HG02884 (cell line): Measurements from ENCODE around the gene PTPRA.
A peak's percentile ranks its signal among the peaks of the same experiment; 100 is the strongest.
"Not testable (repeated sequence)": the region's sequence is repeated elsewhere in the genome, so short reads cannot be mapped to it uniquely, and the experiment has no call there.

ENCODE experiments used
- ATAC-seq: cut with Tn5 transposase; IDR thresholded peaks from one replicate; pipeline ENCODE4 v1.9.1; 2021; ENCODE audit warnings: mild to moderate bottlenecking, moderate library complexity; ENCODE audit not compliant: unreplicated experiment

Gene PTPRA

GRCh38 chr20:3040086-3040485, 166.8 kb downstream of the PTPRA start:
- no peak for ATAC-seq

GRCh38 chr20:3041854-3042409, 168.7 kb downstream of the PTPRA start:
- ATAC-seq = no peak

GRCh38 chr20:3042625-3043024, 169.3 kb downstream of the PTPRA start:
- no peak for ATAC-seq

- ATAC-seq = no peak
Observed at GRCh38 chr20:3043322-3043721, 170.0 kb downstream of the PTPRA start, which contains the start of gene GNRH2. GNRH2 (plus strand) TSS chr20:3043622; CDS start chr20:3044415, 793 bp downstream.

GRCh38 chr20:3044336-3044965, 171.2 kb downstream of the PTPRA start:
- no peak for ATAC-seq

- ATAC-seq = peak; percentile 42
Observed at GRCh38 chr20:3045042-3045815, 171.9 kb downstream of the PTPRA start.

GRCh38 chr20:3045816-3046676, 172.8 kb downstream of the PTPRA start, which contains the start of gene MRPS26:
MRPS26 (plus strand) TSS chr20:3046052; CDS start chr20:3046069, 17 bp downstream.
- ATAC-seq = peak; percentile 92

GRCh38 chr20:3046677-3047462, 173.6 kb downstream of the PTPRA start:
- no peak for ATAC-seq

GRCh38 chr20:3047486-3048419, 174.5 kb downstream of the PTPRA start:
- ATAC-seq = no peak

GRCh38 chr20:3051385-3052019, 178.2 kb downstream of the PTPRA start:
- no peak for ATAC-seq

- no peak for ATAC-seq
Observed at GRCh38 chr20:3059489-3059888, 186.2 kb downstream of the PTPRA start.

- ATAC-seq = not testable (repeated sequence)
Observed at GRCh38 chr20:3064119-3064518, 190.8 kb downstream of the PTPRA start.

- ATAC-seq = no peak
Observed at GRCh38 chr20:3067139-3068014, 194.1 kb downstream of the PTPRA start.

- no peak for ATAC-seq
Observed at GRCh38 chr20:3068075-3068474, 194.8 kb downstream of the PTPRA start.

GRCh38 chr20:3068986-3069900, 196.0 kb downstream of the PTPRA start:
- ATAC-seq = no peak

- ATAC-seq = no peak
Observed at GRCh38 chr20:3070725-3071124, 197.4 kb downstream of the PTPRA start.

- no peak for ATAC-seq
Observed at GRCh38 chr20:3071266-3071609, 198.0 kb downstream of the PTPRA start.
